Omental fat pad (tissue), 4 donors: Measurements from ENCODE around the gene RER1. TPM values are rescaled to one million over a fixed set of nuclear protein-coding genes. Genes with fewer than 3 reads are reported as not detected.
A peak's percentile ranks its signal among the peaks of the same experiment; 100 is the strongest.
"Not testable (repeated sequence)": the region's sequence is repeated elsewhere in the genome, so short reads cannot be mapped to it uniquely, and the experiment has no call there.

Source experiments
- ATAC-seq: fragments of 150-250 bp; one replicate; pipeline ENCODE4 v1.9.1; 2016; ENCODE audit warnings: mild to moderate bottlenecking, moderate library complexity; ENCODE audit not compliant: low FRiP score
- DNase-seq: peaks from one replicate; pipeline ENCODE4 v3.0.0-alpha.2; 2019; ENCODE audit warnings: low spot score
- CTCF ChIP-seq, 3 donors: fragments of 450-650 bp; IDR thresholded peaks; one replicate each; pipeline ENCODE4 v1.5.1; 2016 to 2017; ENCODE audit warnings: antibody characterized with exemption in 3 of 3, mild to moderate bottlenecking in 3 of 3, moderate library complexity in 2 of 3
- total RNA-seq, 4 donors: library from RNA; depleted of rRNA; stranded (reverse); fragments of >200 nt; gene quantifications; one replicate each; pipeline ENCODE4 v1.1.0, GENCODE V29; 2016

The RER1 gene
- total RNA-seq, 4 donors from 2014 or later = 59.4 to 91.7 (median 72.7) TPM

GRCh38 chr1:2436876-2437275 is 45.2 kb downstream of the RER1 start:
- DNase-seq (no peak), ATAC-seq (no peak)
- no peak for TF ChIP-seq CTCF (IDR thresholded peaks at IDR 0.05)

- no peak for ATAC-seq
- DNase-seq = no peak
- no peak for TF ChIP-seq CTCF (IDR thresholded peaks at IDR 0.05)
Measured at GRCh38 chr1:2437617-2438016, 46.0 kb downstream of the RER1 start.

GRCh38 chr1:2438038-2438437 is 46.4 kb downstream of the RER1 start:
- TF ChIP-seq CTCF (IDR thresholded peaks at IDR 0.05) = no peak
- DNase-seq (no peak), ATAC-seq (no peak)

GRCh38 chr1:2438641-2439040 is 47.0 kb downstream of the RER1 start:
- DNase-seq (no peak), ATAC-seq (no peak)
- no peak for TF ChIP-seq CTCF (IDR thresholded peaks at IDR 0.05)

DNA sequence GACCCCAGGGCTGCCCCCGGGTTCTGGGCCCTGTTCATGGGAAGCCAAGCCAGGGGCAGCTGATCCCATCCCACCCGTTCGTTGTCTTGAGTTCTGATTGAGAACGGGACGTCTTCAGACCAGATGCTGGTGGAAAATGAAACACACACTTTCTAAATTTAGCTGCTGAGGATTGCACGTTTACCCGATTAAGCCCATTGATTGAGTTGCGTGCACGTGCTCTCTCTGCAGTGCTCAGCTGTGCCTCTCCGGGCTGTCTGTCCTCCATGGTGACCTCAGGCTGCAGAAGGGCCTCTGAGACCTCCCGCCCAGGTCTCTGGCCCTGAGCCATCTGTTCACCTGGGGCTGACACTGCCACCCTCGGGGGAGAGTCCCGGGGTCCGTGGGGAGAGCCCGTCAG is 47.7 kb downstream of the RER1 start:
- DNase-seq = no peak
- ATAC-seq = no peak
- no peak for TF ChIP-seq CTCF (IDR thresholded peaks at IDR 0.05)

GRCh38 chr1:2440346-2440745 is 48.7 kb downstream of the RER1 start:
- not testable (repeated sequence) for DNase-seq, ATAC-seq

DNA sequence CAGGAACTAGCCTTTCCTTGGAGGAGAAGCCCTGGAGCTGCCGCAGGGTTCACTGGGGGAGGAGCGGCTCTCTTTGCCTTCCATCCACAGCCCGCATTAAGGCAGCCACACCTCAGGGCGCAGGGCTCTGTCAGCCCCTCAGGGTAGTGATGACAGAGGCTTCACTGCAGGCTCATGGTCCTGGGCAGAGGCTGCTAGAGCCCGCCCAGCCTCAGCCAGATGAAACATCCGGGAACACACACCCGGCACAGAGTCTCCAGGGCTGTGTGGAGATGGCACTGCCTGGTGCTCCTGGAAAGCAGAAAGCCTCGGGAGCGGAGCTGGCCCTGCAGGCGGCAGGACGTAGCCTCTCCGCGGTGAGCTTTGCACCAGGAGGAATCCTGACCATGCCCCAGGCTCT is 50.1 kb downstream of the RER1 start:
- peak; percentile 25 for ATAC-seq
- TF ChIP-seq CTCF (IDR thresholded peaks at IDR 0.05) = no peak
- DNase-seq = no peak

- no peak for DNase-seq
- no peak for TF ChIP-seq CTCF (IDR thresholded peaks at IDR 0.05)
- no peak for ATAC-seq
Measured at GRCh38 chr1:2442661-2443060, 51.0 kb downstream of the RER1 start.
